ENCODE data around the gene NOS1.

DNA sequence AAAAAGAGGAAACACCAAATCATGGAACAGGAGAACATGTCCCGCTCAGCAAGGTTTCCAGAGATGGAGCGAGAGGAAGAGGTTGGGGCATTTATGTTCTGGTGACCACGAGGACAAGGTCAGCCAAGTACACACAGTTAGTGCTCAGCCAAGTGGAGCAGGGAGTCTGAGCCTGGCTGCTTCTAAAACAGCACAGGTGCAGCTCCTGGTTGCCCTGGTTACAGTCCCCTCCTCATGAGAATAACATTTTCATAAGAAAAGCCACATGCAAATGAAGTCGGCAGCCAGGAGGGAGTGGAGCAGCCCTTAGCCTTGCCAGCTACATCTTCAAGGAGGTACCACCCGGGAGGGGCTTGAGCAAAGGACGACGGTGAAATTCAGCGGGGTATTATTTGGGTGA, 81.8 kb downstream of the NOS1 start:
- TF ChIP-seq POLR2A (IDR thresholded peaks at IDR 0.05; ENCODE audit: low read length) = no peak
- TF ChIP-seq GATA1 (IDR thresholded peaks at IDR 0.05; ENCODE audit: low read depth, low read length) = no peak

All from erythroblast (primary cell).